Activated T-cell treated with anti-CD3 and anti-CD28 coated beads, Interleukin-2, amount 50 U/mL, for 72 hours (primary cell): ENCODE data around the gene CADM1. TPM values are rescaled to one million over a fixed set of nuclear protein-coding genes. Genes with fewer than 3 reads are reported as not detected.

Source experiments
- ATAC-seq, 2 donors: fragments of 150-1000 bp; cut with Tn5 transposase; replicated peaks in 1 of 2; 2 replicates each; pipeline ENCODE4 v1.10.0; 2021; ENCODE audit warnings: moderate library complexity in 2 of 2, mild to moderate bottlenecking in 1 of 2
- DNase-seq, 2 donors: peaks; one replicate each; pipeline ENCODE4 v3.0.0; 2021 to 2022; ENCODE audit warnings: mixed read lengths in 1 of 2
- H3K27ac Mint-ChIP-seq: one replicate; pipeline ENCODE4 v1.8.0; 2022; ENCODE audit warnings: mild to moderate bottlenecking, moderate library complexity, mixed read lengths
- H3K27me3 Mint-ChIP-seq: one replicate; pipeline ENCODE4 v1.8.0; 2022; ENCODE audit warnings: low read depth, mixed read lengths
- H3K36me3 Mint-ChIP-seq, 2 donors: one replicate each; pipeline ENCODE4 v1.8.0; 2022; ENCODE audit warnings: mixed read lengths in 2 of 2, mild to moderate bottlenecking in 1 of 2; ENCODE audit not compliant: insufficient read depth in 2 of 2
- H3K4me1 Mint-ChIP-seq: one replicate; pipeline ENCODE4 v1.8.0; 2022; ENCODE audit warnings: low read depth, mixed read lengths
- H3K4me3 Mint-ChIP-seq, 2 donors: one replicate each; pipeline ENCODE4 v1.8.0; 2022; ENCODE audit warnings: mild to moderate bottlenecking in 2 of 2, mixed read lengths in 2 of 2, moderate library complexity in 2 of 2
- H3K9me3 Mint-ChIP-seq, 2 donors: one replicate each; pipeline ENCODE4 v1.8.0; 2022; ENCODE audit warnings: mixed read lengths in 2 of 2
- total RNA-seq, 2 donors: library from RNA; stranded (reverse); gene quantifications; one replicate each; pipeline ENCODE4 v1.2.3, GENCODE V29; 2022

The CADM1 gene
- total RNA-seq, 2 donors from 2014 or later, result 1.7 to 2.1 TPM

GRCh38 chr11:115527534-115528125 lies 23.4 kb upstream of the CADM1 start:
- DNase-seq (no peak), ATAC-seq (no peak)
- Mint-ChIP-seq H3K9me3 (no peaks in the 10 kb centered on the region), H3K27me3 (peaks cover 23% of the 10 kb centered on the region), H3K4me1 (no peaks in the 10 kb centered on the region), H3K27ac (no peak overlapping the region), H3K36me3 (no peaks in the 10 kb centered on the region), H3K4me3 (no peak overlapping the region)

GRCh38 chr11:115525531-115526006 lies 21.4 kb upstream of the CADM1 start:
- no peak overlapping the region for H3K27ac Mint-ChIP-seq
- H3K4me3 Mint-ChIP-seq, result no peak overlapping the region

GRCh38 chr11:115524572-115524971 lies 20.4 kb upstream of the CADM1 start:
- DNase-seq (no peak), ATAC-seq (no peak)
- H3K4me1 Mint-ChIP-seq, result no peaks in the 10 kb centered on the region
- no peak overlapping the region for H3K4me3 Mint-ChIP-seq
- peaks cover 35% of the 10 kb centered on the region for H3K27me3 Mint-ChIP-seq
- no peaks in the 10 kb centered on the region for H3K36me3 Mint-ChIP-seq
- no peak overlapping the region for H3K27ac Mint-ChIP-seq
- no peaks in the 10 kb centered on the region for H3K9me3 Mint-ChIP-seq

More at GRCh38 chr11:115525531-115526006, 21.4 kb upstream of the CADM1 start:
- H3K4me1 Mint-ChIP-seq, result no peaks in the 10 kb centered on the region
- H3K36me3 Mint-ChIP-seq, result no peaks in the 10 kb centered on the region
- H3K27me3 Mint-ChIP-seq, result peaks cover 28% of the 10 kb centered on the region
- ATAC-seq (no peak), DNase-seq (no peak)
- no peaks in the 10 kb centered on the region for H3K9me3 Mint-ChIP-seq

- Mint-ChIP-seq H3K9me3 (no peaks in the 10 kb centered on the region), H3K4me3 (no peak overlapping the region), H3K36me3 (no peaks in the 10 kb centered on the region), H3K27me3 (peaks cover 28% of the 10 kb centered on the region), H3K4me1 (no peaks in the 10 kb centered on the region), H3K27ac (no peak overlapping the region)
- DNase-seq, result no peak
- no peak for ATAC-seq
Observed at GRCh38 chr11:115523727-115524399, 19.6 kb upstream of the CADM1 start.

DNA sequence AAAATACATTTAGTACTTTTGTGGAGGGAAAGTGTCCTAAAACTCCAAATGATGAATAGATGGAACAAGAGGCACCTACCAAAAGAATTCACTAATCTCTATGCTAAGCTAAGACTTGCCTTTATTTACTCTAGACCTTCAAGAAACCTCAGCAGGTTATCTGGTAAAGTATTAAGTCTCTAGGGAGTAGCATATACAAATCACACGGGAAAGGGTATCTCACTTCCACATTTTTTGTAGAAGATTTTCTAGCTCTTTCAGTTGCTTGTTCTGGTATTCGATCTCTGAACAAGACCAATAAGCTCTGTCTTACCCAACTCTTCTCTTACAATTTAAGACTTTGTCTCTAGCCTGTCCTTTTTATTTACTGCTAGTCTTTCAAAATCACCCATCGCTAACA lies 18.1 kb upstream of the CADM1 start:
- H3K4me3 Mint-ChIP-seq, result no peak overlapping the region
- H3K27me3 Mint-ChIP-seq, result peaks cover 27% of the 10 kb centered on the region
- no peaks in the 10 kb centered on the region for H3K4me1 Mint-ChIP-seq
- no peaks in the 10 kb centered on the region for H3K36me3 Mint-ChIP-seq
- DNase-seq (no peak), ATAC-seq (no peak)
- no peak overlapping the region for H3K27ac Mint-ChIP-seq
- H3K9me3 Mint-ChIP-seq, result no peaks in the 10 kb centered on the region

DNA sequence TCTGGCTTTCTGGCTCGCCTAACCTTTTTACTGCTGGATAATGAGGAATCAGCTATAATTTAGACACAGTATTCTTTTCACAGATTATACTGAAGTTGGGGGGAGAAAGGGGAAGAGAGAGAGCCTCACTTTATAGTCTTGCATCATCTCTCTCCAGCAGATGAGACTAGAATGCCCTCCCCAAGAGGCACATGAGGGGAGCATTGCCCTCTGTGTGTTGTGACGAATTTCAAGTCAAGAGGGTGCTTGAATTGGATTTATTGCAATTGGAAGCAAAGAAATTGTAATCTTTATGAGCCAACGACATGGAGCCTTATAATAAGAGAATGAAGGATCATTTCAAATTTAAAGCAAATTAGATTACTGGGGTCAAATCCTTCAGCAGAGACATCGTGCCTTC lies 17.6 kb upstream of the CADM1 start:
- Mint-ChIP-seq H3K36me3 (no peaks in the 10 kb centered on the region), H3K4me1 (no peaks in the 10 kb centered on the region), H3K27me3 (peaks cover 29% of the 10 kb centered on the region)

DNA sequence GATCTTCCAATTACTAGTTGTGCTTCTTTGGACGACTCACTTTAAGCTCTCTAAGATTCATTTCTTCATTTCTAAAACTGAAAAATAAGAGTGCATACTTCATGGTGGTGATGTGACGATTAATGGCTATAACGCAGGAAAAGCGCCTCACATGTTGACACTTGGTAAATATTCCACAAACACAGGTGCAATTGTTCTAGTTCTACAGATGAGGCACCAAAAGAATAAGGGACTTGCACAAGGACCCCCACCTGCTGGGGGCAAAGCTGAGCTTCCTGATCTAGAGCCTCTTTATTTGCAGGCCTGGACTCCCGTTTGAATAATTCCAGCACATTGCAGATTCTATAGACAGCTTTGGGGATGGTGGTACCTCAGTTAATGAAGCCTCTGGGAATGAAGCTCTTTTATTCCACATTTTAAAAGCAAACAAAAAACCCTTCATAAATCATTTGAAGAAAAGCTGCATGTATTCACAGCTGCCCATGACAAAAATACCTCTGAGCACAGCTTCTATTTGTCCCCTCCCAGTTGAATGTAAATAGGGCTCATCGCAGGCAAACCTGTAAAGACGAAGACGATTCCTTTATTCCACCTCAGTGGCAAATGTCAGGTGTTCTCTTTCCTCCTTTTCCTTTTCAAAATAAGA lies 14.9 kb upstream of the CADM1 start:
- H3K9me3 Mint-ChIP-seq, result peaks cover 0 to 4% of the 10 kb centered on the region in 2 donors
- DNase-seq (no peak), ATAC-seq (no peak)
- no peak overlapping the region for H3K4me3 Mint-ChIP-seq
- H3K4me1 Mint-ChIP-seq, result no peaks in the 10 kb centered on the region
- no peaks in the 10 kb centered on the region for H3K36me3 Mint-ChIP-seq
- peaks cover 27% of the 10 kb centered on the region for H3K27me3 Mint-ChIP-seq
- no peak overlapping the region for H3K27ac Mint-ChIP-seq

More for the DNA sequence above, 17.6 kb upstream of the CADM1 start:
- DNase-seq (no peak), ATAC-seq (no peak)
- no peak overlapping the region for H3K4me3 Mint-ChIP-seq
- no peaks in the 10 kb centered on the region for H3K9me3 Mint-ChIP-seq
- no peak overlapping the region for H3K27ac Mint-ChIP-seq

DNA sequence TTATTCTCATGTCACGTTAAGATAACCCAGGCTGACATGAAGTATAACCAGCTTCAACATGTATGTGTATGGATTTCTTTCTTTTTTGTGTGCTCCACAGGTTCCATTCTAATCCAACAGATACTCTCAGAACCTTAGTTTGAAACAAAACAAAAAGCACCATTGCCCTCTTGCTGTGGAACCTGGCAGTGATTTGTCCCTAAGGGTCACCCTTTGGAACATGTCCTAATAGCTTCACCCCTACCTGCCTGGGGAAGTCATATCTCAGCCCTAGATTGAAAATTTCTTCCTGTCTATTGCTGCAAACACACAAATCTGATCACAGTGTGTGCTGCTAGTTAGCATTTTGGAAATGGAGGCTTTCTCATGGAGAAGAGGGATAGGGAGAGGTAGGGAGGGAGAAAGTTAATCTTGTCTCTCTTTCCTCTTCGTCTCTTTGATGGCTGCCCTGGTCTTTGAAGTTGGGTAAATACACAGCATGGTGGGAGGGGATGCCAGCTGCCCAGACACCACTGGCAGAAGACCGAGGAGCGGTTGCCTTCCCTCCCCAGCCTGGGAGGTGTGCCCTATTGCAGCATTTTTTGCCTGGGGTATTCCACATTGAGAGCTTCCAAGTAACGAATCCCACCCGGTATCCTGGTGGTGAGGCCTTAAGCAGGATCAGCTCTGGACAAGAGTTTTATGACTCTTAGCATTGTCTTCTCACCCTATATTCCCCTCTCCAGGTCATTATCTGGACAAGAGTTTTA lies 11.6 kb upstream of the CADM1 start:
- no peak for DNase-seq
- H3K27ac Mint-ChIP-seq, result no peak overlapping the region
- H3K4me1 Mint-ChIP-seq, result no peaks in the 10 kb centered on the region
- peaks cover 0 to 4% of the 10 kb centered on the region in 2 donors for H3K9me3 Mint-ChIP-seq
- H3K4me3 Mint-ChIP-seq, result no peak overlapping the region
- peaks cover 20% of the 10 kb centered on the region for H3K27me3 Mint-ChIP-seq
- H3K36me3 Mint-ChIP-seq, result no peaks in the 10 kb centered on the region
- ATAC-seq, result no peak

GRCh38 chr11:115506954-115507675 lies 2.9 kb upstream of the CADM1 start:
- Mint-ChIP-seq H3K4me3 (no peak overlapping the region), H3K27me3 (peaks cover 49% of the 10 kb centered on the region), H3K9me3 (no peaks in the 10 kb centered on the region), H3K4me1 (peaks cover 8% of the 10 kb centered on the region), H3K36me3 (peaks cover 2 to 3% of the 10 kb centered on the region in 2 donors), H3K27ac (no peak overlapping the region)
- ATAC-seq, result no peak
- no peak for DNase-seq

DNA sequence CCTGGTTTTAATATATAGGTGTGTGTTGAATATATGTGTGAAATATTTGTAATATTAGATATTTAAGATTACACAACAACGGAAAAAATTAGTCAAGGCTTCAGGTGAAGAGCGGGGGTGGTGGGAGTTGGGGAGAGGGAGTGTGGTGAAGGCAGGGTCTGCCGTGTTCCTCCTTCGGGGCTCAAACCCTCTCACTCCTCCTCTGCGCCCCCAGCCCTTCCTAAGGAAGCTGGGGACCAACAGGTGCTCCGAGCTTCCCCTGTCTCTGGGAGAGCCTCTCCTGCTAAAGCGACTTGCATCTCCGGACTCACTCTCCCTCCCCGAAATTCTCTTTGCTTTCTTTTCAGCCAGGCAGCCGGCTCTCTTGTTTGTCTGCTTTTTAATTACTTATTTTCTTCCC lies 960 bp upstream of the CADM1 start:
- H3K27ac Mint-ChIP-seq, result no peak overlapping the region
- ATAC-seq (no peak), DNase-seq (no peak)
- no peaks in the 10 kb centered on the region for H3K9me3 Mint-ChIP-seq
- H3K4me3 Mint-ChIP-seq, result peak overlapping the region; percentile 82 to 90
- peaks cover 2 to 3% of the 10 kb centered on the region in 2 donors for H3K36me3 Mint-ChIP-seq
- H3K27me3 Mint-ChIP-seq, result peaks cover 39% of the 10 kb centered on the region
- peaks cover 8% of the 10 kb centered on the region for H3K4me1 Mint-ChIP-seq

- Mint-ChIP-seq H3K27ac (no peak overlapping the region), H3K27me3 (peaks cover 26% of the 10 kb centered on the region)
- ATAC-seq, result peak; percentile 10 to 12
Observed at GRCh38 chr11:115503886-115504275, 334 bp downstream of the CADM1 start.

DNA sequence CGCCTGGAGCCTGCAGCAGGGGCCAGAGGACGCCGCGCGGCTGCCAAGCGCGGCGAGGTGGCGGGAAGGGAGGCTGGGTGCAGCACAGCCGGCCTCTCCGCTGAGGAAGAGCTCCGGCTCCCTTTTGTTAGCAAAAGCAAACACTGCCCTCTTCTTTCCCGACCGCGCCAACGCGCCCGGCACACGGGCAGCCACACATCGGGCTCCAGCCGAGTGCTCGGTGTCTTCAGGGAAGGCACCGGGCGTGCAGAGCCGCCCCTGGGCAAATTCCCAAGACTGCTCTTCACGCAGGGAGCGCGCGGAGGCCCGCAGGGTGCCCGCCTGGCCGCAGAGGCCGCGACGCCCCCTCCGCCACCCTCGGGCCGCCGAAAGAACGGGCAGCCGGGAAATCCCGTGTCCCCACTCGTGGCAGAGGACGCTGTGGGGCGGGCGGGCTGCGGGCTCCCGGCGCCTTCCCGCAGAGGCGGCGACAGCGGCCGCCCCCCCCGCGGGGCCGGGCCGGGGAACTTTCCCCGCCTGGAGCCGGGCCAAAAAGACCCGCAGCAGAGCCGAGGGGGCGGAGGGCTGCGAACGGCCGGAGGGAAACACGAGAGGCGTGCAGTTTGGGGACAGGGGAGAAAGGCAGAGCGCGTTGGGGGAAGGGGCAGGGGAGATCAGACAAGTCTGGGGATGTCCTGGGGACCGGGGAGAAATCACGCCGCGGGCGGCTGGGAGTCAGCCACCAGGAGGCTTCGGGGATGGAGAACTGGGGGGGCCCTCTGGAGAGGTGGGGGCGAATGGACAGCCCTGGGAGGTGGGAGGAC lies 931 bp downstream of the CADM1 start:
- H3K4me3 Mint-ChIP-seq, result peak overlapping the region; percentile 75 to 78
- DNase-seq (peak; percentile 20 to 35), ATAC-seq (peak; percentile 12 to 22)
- peaks cover 2 to 3% of the 10 kb centered on the region in 2 donors for H3K36me3 Mint-ChIP-seq
- peaks cover 8% of the 10 kb centered on the region for H3K4me1 Mint-ChIP-seq
- no peak overlapping the region for H3K27ac Mint-ChIP-seq
- peaks cover 0 to 2% of the 10 kb centered on the region in 2 donors for H3K9me3 Mint-ChIP-seq
- H3K27me3 Mint-ChIP-seq, result peaks cover 26% of the 10 kb centered on the region

More at GRCh38 chr11:115503886-115504275, 334 bp downstream of the CADM1 start:
- Mint-ChIP-seq H3K4me1 (peaks cover 8% of the 10 kb centered on the region), H3K9me3 (no peaks in the 10 kb centered on the region), H3K36me3 (peaks cover 2 to 3% of the 10 kb centered on the region in 2 donors), H3K4me3 (peak overlapping the region; percentile 75 to 78)
- no peak for DNase-seq
